CD4-positive, alpha-beta T cell treated with Interferon alpha-2 for 1 hour (primary cell): ENCODE data around the gene ESPNL.

Experiments
- DNase-seq, 2 donors: peaks; one replicate each; pipeline ENCODE4 v3.0.0-alpha.2; 2020 to 2022

ESPNL gene

DNA sequence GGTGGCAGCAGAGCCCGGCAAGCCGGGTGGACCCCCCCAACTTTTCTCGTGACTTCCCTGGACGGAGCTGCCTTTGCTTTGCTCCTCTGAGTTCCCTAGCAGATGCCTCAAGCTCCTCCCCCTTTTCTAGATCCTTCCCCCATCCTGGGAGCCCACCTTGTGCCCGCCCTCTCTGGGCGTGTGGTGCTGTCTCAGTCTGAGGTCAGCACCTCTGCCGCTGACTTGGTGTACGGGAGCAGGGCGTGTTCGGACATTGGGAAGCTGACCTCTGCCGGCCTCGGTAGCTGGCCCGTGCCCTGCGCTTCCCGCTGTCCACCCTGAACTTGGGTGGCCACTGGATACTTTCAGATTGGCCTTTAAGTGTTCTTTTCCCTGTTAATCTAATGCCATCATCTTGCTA lies 19.6 kb upstream of the ESPNL start:
- no peak for DNase-seq

GRCh38 chr2:238081150-238081549 lies 19.0 kb upstream of the ESPNL start:
- DNase-seq: no peak

- no peak for DNase-seq
Measured at GRCh38 chr2:238081561-238081960, 18.6 kb upstream of the ESPNL start.

DNA sequence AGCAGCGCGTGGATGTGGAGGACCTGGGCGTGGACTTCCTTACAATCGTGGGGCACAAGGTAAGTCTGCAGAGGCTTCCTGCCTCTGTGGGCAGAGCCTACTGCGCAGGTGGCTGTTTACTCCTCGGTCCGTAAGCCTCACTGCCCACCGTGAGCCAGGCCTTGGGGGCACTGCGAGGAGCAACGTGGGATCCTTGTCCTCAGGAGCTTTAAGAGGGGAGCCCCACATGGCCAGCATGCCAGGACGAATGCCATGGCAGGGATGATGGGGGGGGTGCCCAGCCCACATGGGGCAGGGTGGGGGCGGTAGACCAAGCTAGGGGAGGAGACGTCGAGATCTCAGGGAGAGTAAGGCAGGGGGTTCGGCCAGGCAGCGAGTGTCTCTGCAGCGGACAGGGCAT lies 18.0 kb upstream of the ESPNL start:
- no peak for DNase-seq

DNA sequence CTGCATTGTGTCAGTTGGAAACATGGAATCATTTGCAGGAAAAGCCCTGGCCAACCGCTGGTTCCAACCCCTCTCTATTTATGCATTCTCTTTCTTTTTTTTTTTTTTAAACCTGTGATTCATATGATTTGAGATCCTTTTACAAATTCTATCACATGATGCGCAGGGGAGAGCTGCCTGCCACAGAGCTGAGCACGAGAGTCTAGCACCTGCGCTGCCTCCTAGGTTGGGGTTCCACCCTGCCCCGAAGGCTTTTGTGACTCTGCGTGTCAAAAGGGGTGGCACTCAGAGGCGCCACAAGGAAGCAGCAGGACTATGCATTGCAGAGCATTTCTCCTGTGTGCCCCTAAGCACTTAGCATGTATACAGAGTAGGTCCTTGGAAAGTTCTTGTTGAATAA lies 17.3 kb upstream of the ESPNL start:
- DNase-seq: no peak

DNA sequence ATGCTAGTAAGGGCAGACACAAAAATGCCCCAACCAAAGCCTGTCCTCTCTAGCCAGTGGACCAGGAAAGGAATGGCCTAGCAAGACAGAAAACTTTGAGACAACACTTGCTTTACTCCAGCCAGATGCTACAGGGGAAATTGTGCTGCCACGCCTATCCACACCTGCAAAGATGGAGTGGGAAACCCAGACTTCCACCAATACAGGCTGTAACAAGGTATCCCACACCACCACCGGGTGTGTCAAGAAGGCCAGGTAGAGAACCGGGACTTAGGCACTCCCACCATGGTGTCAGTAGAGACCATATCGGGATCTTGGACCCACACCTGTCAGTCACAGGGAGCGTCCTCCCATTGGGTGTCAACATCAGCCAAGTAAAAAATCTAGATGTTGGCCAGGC lies 16.2 kb upstream of the ESPNL start:
- no peak for DNase-seq

DNA sequence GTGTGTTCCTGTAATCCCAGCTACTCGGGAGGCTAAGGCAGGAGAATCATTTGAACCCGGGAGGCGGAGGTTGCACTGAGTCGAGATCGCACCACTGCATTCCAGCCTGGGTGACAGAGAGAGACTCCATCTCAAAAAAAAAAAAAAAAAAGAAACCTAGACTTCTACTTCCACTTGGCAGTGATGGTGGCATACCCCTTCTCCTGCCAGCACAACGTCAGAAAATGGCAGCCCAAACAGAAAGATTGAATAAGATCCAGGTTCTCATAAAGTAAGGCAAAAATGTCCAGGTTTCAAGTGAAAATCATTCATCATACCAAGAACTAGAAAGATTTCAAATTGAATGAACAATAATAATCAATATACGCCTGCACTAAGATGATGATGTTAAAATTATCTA lies 15.4 kb upstream of the ESPNL start:
- DNase-seq: no peak

GRCh38 chr2:238085899-238086298 lies 14.2 kb upstream of the ESPNL start:
- no peak for DNase-seq

DNA sequence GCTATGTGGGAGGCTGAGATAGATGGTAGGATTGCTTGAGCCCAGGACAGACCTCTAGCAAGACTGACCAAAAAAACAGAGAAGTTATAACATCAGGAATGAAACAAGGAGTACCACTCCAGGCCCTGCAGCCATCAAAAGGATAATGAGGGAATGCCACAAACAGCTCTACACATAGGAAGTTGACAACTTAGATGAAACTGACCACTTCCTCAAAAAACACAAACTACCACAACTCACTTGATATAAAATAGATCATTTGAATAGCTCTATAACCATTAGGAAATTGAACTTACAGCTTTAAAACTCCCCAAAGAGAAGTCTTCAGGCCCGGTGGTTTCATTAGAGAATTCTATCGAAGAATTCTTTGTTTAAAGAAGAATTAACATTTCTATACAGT lies 12.9 kb upstream of the ESPNL start:
- no peak for DNase-seq

- no peak for DNase-seq
Measured at GRCh38 chr2:238090887-238091286, 9.3 kb upstream of the ESPNL start.

DNA sequence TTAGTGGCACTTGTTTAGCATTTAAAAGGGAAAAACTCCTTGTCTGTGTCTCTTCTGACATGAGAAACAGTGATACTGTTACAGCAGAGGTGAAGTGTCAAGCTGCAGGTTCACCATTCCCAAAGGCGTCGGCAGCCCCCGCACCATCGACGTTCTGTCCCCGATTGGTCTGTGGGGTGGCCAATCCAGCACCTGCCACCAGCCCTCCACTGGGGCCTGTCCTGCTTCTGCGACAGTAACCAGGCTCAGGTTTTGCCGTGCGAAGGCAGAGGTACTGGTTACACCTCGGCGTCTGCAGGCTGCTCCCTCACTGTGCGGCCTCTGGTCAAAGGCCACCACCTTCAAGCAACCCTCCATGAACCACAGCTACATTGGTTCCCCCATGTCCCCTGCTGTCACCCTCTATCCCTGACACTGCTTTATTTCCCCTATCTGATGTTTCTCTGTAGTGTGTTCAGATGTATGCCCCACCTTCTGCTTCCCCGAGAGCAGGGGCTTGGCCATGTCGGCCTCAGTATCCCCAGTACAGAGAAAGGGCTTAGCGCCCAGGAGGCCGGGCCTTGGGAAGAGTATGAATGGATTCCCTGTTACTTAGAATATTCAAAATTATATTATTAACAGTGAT lies 8.6 kb upstream of the ESPNL start:
- DNase-seq: no peak

GRCh38 chr2:238092486-238093035 lies 7.6 kb upstream of the ESPNL start:
- DNase-seq: no peak

- no peak for DNase-seq
Measured at GRCh38 chr2:238093181-238094140, 6.7 kb upstream of the ESPNL start.

GRCh38 chr2:238094438-238095022 lies 5.6 kb upstream of the ESPNL start:
- DNase-seq: no peak

- no peak for DNase-seq
Measured at GRCh38 chr2:238095143-238095542, 5.0 kb upstream of the ESPNL start.

GRCh38 chr2:238096311-238097011 lies 3.7 kb upstream of the ESPNL start:
- no peak for DNase-seq

DNA sequence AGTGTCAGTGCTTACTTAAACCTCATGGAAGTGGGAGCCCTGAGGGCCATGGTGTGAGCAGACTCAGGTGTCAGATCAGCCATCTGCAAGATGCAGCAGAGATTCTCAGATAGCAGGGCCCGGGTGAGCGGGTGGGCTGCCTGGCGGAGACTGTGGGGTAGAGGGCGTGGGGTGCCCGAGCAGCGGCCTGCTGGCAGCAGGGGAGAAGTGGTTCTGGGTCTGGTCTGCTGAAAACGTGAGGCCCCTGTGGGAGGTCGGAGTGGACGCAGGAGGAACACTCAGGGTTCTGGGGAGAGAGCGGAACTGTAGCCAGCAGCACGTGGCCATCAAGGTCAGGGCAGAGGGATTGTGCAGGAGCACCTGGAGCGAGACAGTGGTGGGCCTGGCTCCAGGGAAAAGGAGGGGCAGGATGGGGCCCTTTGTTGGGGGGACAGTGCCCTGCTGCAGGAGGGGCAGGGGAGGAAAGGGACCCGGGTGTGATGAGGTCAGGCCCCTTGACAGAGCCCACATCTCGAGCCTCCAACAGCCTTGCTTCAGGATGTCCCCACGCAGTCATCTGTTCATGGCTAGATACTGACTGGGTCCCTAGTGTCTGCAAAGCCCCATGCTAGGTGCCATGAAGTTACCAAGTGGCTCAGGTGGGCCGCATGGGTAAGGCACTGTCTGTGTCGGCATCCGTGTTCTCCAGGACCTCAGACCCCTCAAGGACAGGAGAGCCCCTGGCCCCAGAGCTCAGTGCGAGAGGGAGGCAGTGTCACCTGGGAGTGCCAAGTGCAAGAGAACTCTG lies 2.7 kb upstream of the ESPNL start:
- DNase-seq: no peak

GRCh38 chr2:238097988-238098871 lies 1.9 kb upstream of the ESPNL start:
- DNase-seq: peak; percentile 33 to 46

DNA sequence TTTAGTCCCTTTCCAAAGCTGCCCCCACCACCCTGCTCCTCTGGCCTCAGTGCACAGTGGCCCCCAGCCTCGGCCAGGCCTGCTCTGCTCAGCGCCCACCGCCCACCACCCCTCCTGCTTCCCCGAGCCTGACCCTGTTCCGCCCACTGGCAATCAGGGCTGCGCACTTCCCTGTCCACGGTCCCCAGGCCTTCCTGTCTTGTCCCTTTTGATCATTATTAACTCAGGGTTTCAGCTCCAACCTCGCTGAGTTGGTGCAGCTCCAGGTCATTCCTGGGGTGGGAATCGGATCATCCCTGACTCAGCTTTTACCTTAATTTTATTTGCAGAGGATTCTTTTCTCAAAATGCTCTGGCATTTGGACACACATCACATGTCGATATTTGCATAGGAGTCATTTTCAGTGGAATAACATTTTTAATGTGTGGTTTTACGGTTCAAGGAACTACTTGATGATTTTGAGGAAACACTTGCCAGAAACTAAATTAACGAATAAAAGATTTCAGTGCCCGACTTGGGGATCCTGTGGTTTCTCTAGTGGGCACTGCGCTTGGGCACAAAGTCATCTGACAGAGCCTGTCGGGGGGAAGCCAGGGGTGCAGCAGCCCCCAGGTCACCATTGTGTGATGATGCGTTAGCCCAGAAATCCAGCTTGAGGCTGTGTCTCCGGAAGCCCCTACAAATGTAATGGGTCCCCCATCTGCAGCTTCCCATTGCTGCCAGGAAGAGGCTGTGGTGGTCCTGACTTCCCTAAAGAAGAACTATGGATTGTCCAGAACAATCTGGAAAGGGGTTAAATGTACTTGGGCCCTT lies 1.0 kb upstream of the ESPNL start:
- DNase-seq: no peak

DNA sequence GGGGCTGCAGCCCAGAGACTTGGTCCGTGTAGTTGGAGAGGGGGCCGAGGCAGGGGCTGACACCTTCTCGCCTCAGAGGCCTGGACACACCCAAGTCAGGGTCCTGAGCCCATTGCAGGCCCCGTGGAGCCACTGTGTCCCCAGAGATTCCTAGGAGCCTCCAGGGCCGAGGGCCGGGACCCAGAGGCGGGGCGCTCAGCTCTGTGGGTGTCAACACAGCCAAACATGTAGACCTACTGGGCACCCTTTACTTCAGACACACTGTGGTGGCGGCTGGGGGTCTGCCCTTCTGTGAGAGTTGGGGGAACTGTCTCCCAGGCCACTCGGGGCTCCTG lies 459 bp upstream of the ESPNL start:
- no peak for DNase-seq
